Measurements from ENCODE around the gene LPGAT1. TPM values are rescaled to one million over a fixed set of nuclear protein-coding genes. Genes with fewer than 3 reads are reported as not detected.
"Not testable (repeated sequence)": the region's sequence is repeated elsewhere in the genome, so short reads cannot be mapped to it uniquely, and the experiment has no call there.

The LPGAT1 gene
- total RNA-seq, 2 experiments from 2014 or later, result 18.1 to 22.1 TPM

- not testable (repeated sequence) for H3K4me1 Mint-ChIP-seq, H3K27ac Mint-ChIP-seq, H3K9me3 Mint-ChIP-seq, H3K27me3 Mint-ChIP-seq, H3K4me3 Mint-ChIP-seq, DNase-seq, H3K36me3 Mint-ChIP-seq
These were observed 114.0 kb downstream of the LPGAT1 start for GRCh38 chr1:211716555-211716954.

- Mint-ChIP-seq H3K36me3 (no peaks in the 10 kb centered on the region), H3K4me3 (no peak overlapping the region), H3K27ac (no peak overlapping the region), H3K9me3 (peaks cover 2% of the 10 kb centered on the region), H3K27me3 (no peaks in the 10 kb centered on the region), H3K4me1 (no peaks in the 10 kb centered on the region)
- DNase-seq, result no peak
These were observed 114.6 kb downstream of the LPGAT1 start for GRCh38 chr1:211715971-211716370.

GRCh38 chr1:211714154-211714553 lies 116.4 kb downstream of the LPGAT1 start:
- Mint-ChIP-seq H3K4me3 (no peak overlapping the region), H3K9me3 (no peaks in the 10 kb centered on the region), H3K4me1 (no peaks in the 10 kb centered on the region), H3K27me3 (no peaks in the 10 kb centered on the region), H3K27ac (no peak overlapping the region), H3K36me3 (no peaks in the 10 kb centered on the region)
- DNase-seq, result no peak

GRCh38 chr1:211713231-211713630 lies 117.3 kb downstream of the LPGAT1 start:
- H3K9me3 Mint-ChIP-seq, result no peaks in the 10 kb centered on the region
- no peaks in the 10 kb centered on the region for H3K36me3 Mint-ChIP-seq

GRCh38 chr1:211711315-211711705 lies 119.3 kb downstream of the LPGAT1 start:
- no peaks in the 10 kb centered on the region for H3K36me3 Mint-ChIP-seq
- H3K27me3 Mint-ChIP-seq, result no peaks in the 10 kb centered on the region
- H3K4me3 Mint-ChIP-seq, result no peak overlapping the region

More at GRCh38 chr1:211713231-211713630, 117.3 kb downstream of the LPGAT1 start:
- no peak overlapping the region for H3K27ac Mint-ChIP-seq
- H3K4me1 Mint-ChIP-seq, result no peaks in the 10 kb centered on the region
- H3K27me3 Mint-ChIP-seq, result no peaks in the 10 kb centered on the region
- H3K4me3 Mint-ChIP-seq, result no peak overlapping the region
- no peak for DNase-seq

GRCh38 chr1:211710566-211711314 lies 119.8 kb downstream of the LPGAT1 start:
- no peaks in the 10 kb centered on the region for H3K4me1 Mint-ChIP-seq
- no peak overlapping the region for H3K4me3 Mint-ChIP-seq
- no peaks in the 10 kb centered on the region for H3K36me3 Mint-ChIP-seq
- H3K27ac Mint-ChIP-seq, result no peak overlapping the region
- no peaks in the 10 kb centered on the region for H3K9me3 Mint-ChIP-seq
- no peak for DNase-seq
- no peaks in the 10 kb centered on the region for H3K27me3 Mint-ChIP-seq

More at GRCh38 chr1:211711315-211711705, 119.3 kb downstream of the LPGAT1 start:
- H3K27ac Mint-ChIP-seq, result no peak overlapping the region
- DNase-seq, result no peak
- H3K9me3 Mint-ChIP-seq, result no peaks in the 10 kb centered on the region
- H3K4me1 Mint-ChIP-seq, result no peaks in the 10 kb centered on the region

- no peak overlapping the region for H3K4me3 Mint-ChIP-seq
- no peaks in the 10 kb centered on the region for H3K36me3 Mint-ChIP-seq
- H3K4me1 Mint-ChIP-seq, result no peaks in the 10 kb centered on the region
- DNase-seq, result no peak
- H3K27me3 Mint-ChIP-seq, result no peaks in the 10 kb centered on the region
- H3K27ac Mint-ChIP-seq, result no peak overlapping the region
- no peaks in the 10 kb centered on the region for H3K9me3 Mint-ChIP-seq
These were observed 121.6 kb downstream of the LPGAT1 start for GRCh38 chr1:211708926-211709325.

- no peak for DNase-seq
These were observed 122.6 kb downstream of the LPGAT1 start for GRCh38 chr1:211708006-211708405.

GRCh38 chr1:211705467-211706091 lies 125.0 kb downstream of the LPGAT1 start:
- no peaks in the 10 kb centered on the region for H3K36me3 Mint-ChIP-seq
- DNase-seq, result no peak
- H3K4me1 Mint-ChIP-seq, result no peaks in the 10 kb centered on the region
- no peak overlapping the region for H3K27ac Mint-ChIP-seq
- no peak overlapping the region for H3K4me3 Mint-ChIP-seq
- no peaks in the 10 kb centered on the region for H3K27me3 Mint-ChIP-seq
- no peaks in the 10 kb centered on the region for H3K9me3 Mint-ChIP-seq

More at GRCh38 chr1:211708006-211708405, 122.6 kb downstream of the LPGAT1 start:
- Mint-ChIP-seq H3K4me3 (no peak overlapping the region), H3K27me3 (no peaks in the 10 kb centered on the region), H3K4me1 (no peaks in the 10 kb centered on the region), H3K36me3 (no peaks in the 10 kb centered on the region), H3K27ac (no peak overlapping the region), H3K9me3 (no peaks in the 10 kb centered on the region)

- DNase-seq, result no peak
- no peaks in the 10 kb centered on the region for H3K27me3 Mint-ChIP-seq
- no peak overlapping the region for H3K27ac Mint-ChIP-seq
- no peaks in the 10 kb centered on the region for H3K4me1 Mint-ChIP-seq
- no peak overlapping the region for H3K4me3 Mint-ChIP-seq
- H3K9me3 Mint-ChIP-seq, result no peaks in the 10 kb centered on the region
- no peaks in the 10 kb centered on the region for H3K36me3 Mint-ChIP-seq
These were observed 126.0 kb downstream of the LPGAT1 start for GRCh38 chr1:211704543-211704942.

GRCh38 chr1:211703812-211704537 lies 126.6 kb downstream of the LPGAT1 start:
- Mint-ChIP-seq H3K27me3 (no peaks in the 10 kb centered on the region), H3K27ac (no peak overlapping the region), H3K9me3 (no peaks in the 10 kb centered on the region), H3K4me1 (no peaks in the 10 kb centered on the region), H3K36me3 (no peaks in the 10 kb centered on the region), H3K4me3 (no peak overlapping the region)
- no peak for DNase-seq

GRCh38 chr1:211701733-211702132 lies 128.8 kb downstream of the LPGAT1 start:
- no peaks in the 10 kb centered on the region for H3K27me3 Mint-ChIP-seq
- H3K4me3 Mint-ChIP-seq, result no peak overlapping the region
- no peaks in the 10 kb centered on the region for H3K36me3 Mint-ChIP-seq
- H3K4me1 Mint-ChIP-seq, result peaks cover 14% of the 10 kb centered on the region
- no peaks in the 10 kb centered on the region for H3K9me3 Mint-ChIP-seq
- H3K27ac Mint-ChIP-seq, result no peak overlapping the region
- no peak for DNase-seq

- H3K4me3 Mint-ChIP-seq, result no peak overlapping the region
- no peaks in the 10 kb centered on the region for H3K27me3 Mint-ChIP-seq
- peaks cover 31% of the 10 kb centered on the region for H3K4me1 Mint-ChIP-seq
- DNase-seq, result no peak
- H3K27ac Mint-ChIP-seq, result no peak overlapping the region
- H3K9me3 Mint-ChIP-seq, result peaks cover 2% of the 10 kb centered on the region
- H3K36me3 Mint-ChIP-seq, result no peaks in the 10 kb centered on the region
These were observed 131.5 kb downstream of the LPGAT1 start for GRCh38 chr1:211699059-211699458.

- Mint-ChIP-seq H3K27ac (no peak overlapping the region), H3K4me3 (peak overlapping the region; percentile 50), H3K9me3 (peaks cover 4% of the 10 kb centered on the region), H3K36me3 (no peaks in the 10 kb centered on the region), H3K27me3 (no peaks in the 10 kb centered on the region), H3K4me1 (peaks cover 32% of the 10 kb centered on the region)
- DNase-seq, result peak; percentile 83
These were observed 132.2 kb downstream of the LPGAT1 start for GRCh38 chr1:211698161-211699026.

GRCh38 chr1:211697356-211697755 lies 133.2 kb downstream of the LPGAT1 start:
- Mint-ChIP-seq H3K27ac (no peak overlapping the region), H3K9me3 (peaks cover 4% of the 10 kb centered on the region), H3K36me3 (no peaks in the 10 kb centered on the region), H3K4me3 (no peak overlapping the region), H3K4me1 (peaks cover 32% of the 10 kb centered on the region), H3K27me3 (no peaks in the 10 kb centered on the region)
- DNase-seq, result no peak

Data from activated naive CD8-positive, alpha-beta T cell treated with anti-CD3 and anti-CD28 coated beads for 36 hours (primary cell).